Measurements from ENCODE around the gene PXDN. TPM values are rescaled to one million over a fixed set of nuclear protein-coding genes. Genes with fewer than 3 reads are reported as not detected.

Gene PXDN
- total and polyA plus RNA-seq, 10 of the 15 experiments (the other 5 are each of a cell fraction or from before 2014, with no cell fraction given), result 0.12 to 0.69 (median 0.23) TPM; not detected in 5

- ATAC-seq (no peak), DNase-seq (ENCODE audit: low read depth, low spot score) (no peak), FAIRE-seq (no peak)
- Histone ChIP-seq H3K4me2 (ENCODE audit: control insufficient read depth, insufficient read depth) (no peak overlapping the region), H3K27me3 (replicated peaks in 1 of 2; ENCODE audit: control insufficient read depth in 2 of 2, insufficient read depth in 2 of 2, low read length in 1 of 2) (no peaks in the 10 kb centered on the region), H3K36me3 (ENCODE audit: control insufficient read depth in 2 of 2, insufficient read depth in 2 of 2, low read length in 1 of 2) (no peaks in the 10 kb centered on the region), H3K9me3 (replicated peaks; ENCODE audit: control insufficient read depth, insufficient read depth, low read length) (no peaks in the 10 kb centered on the region), H4K20me1 (ENCODE audit: control insufficient read depth, insufficient read depth) (no peaks in the 10 kb centered on the region), H3K79me2 (ENCODE audit: control insufficient read depth, insufficient read depth, low read length) (no peaks in the 10 kb centered on the region), H3K4me1 (ENCODE audit: control insufficient read depth, insufficient read depth, low read length) (no peaks in the 10 kb centered on the region), H3K9ac (ENCODE audit: control insufficient read depth, insufficient read depth, low read length) (no peak overlapping the region), H3K27ac (ENCODE audit: control insufficient read depth, insufficient read depth) (no peak overlapping the region), H3K4me3 (no peak overlapping the region), H2AFZ (ENCODE audit: control insufficient read depth, low read depth, low read length) (no peak overlapping the region)
- ChIA-PET POLR2A (no interaction called here), RAD21 (ENCODE audit: unreplicated experiment) (no interaction called here), SMC1A (ENCODE audit: uncharacterized antibody, unreplicated experiment) (no interaction called here), CTCF (no interaction called here)
- BruUV-seq (replicated peaks), result no TSS peak
- intact Hi-C loops (cut with micrococcal nuclease; ENCODE audit: unreplicated experiment), result no loop called here
- WGBS (ENCODE audit: insufficient coverage, insufficient replicate concordance, low lambda C conversion rate, missing lambda C conversion rate), result 15% methylated on average over 9 of the region's 9 CpGs
- in situ Hi-C loops (cut with MboI), result no loop called here
- TF ChIP-seq DPF2 (IDR thresholded peaks at IDR 0.05) (no peak), SMAD1 (IDR thresholded peaks at IDR 0.05; ENCODE audit: low read depth, partially characterized antibody) (no peak), NR2F1 (conservative IDR thresholded peaks at IDR 0.05) (no peak), CBFB (IDR thresholded peaks at IDR 0.05; ENCODE audit: low read depth) (no peak), NFXL1 (IDR thresholded peaks at IDR 0.05; ENCODE audit: borderline replicate concordance) (no peak), BCL3 (IDR thresholded peaks at IDR 0.05; ENCODE audit: borderline replicate concordance, insufficient read depth, low read depth, low read length, poor library complexity, severe bottlenecking) (no peak), EP300 (IDR thresholded peaks at IDR 0.05; ENCODE audit: borderline replicate concordance in 1 of 2, control insufficient read depth in 1 of 2, low read depth in 2 of 2, low read length in 2 of 2) (no peak), PKNOX1 (IDR thresholded peaks at IDR 0.05) (no peak), PAX8 (IDR thresholded peaks at IDR 0.05) (no peak), MYC (IDR thresholded peaks at IDR 0.05; ENCODE audit: insufficient read depth, insufficient read length, insufficient replicate concordance, low read length, severe bottlenecking) (no peak)
These were observed 46.7 kb downstream of the PXDN start for GRCh38 chr2:1697601-1698000.

Data from GM12878 (cell line).